Neural progenitor cell (in vitro differentiated cells): Measurements from ENCODE around the gene LUZP1. TPM values are rescaled to one million over a fixed set of nuclear protein-coding genes. Genes with fewer than 3 reads are reported as not detected.

Experiments
- DNase-seq: peaks from one replicate; pipeline ENCODE4 v3.0.0-alpha.2; 2016; ENCODE audit warnings: low spot score
- H2AFZ ChIP-seq: fragments of 200-600 bp; sonication (generic); replicated peaks from 2 replicates; pipeline ENCODE4 v1.6.1; 2016; ENCODE audit warnings: antibody characterized with exemption
- H3F3A ChIP-seq: fragments of 200-600 bp; sonication (generic); 2 replicates; pipeline ENCODE4 v1.6.1; 2016; ENCODE audit warnings: antibody characterized with exemption, low read depth
- H3K27ac ChIP-seq: fragments of 200-600 bp; sonication (generic); 2 replicates; pipeline ENCODE4 v1.5.1; 2016; ENCODE audit warnings: mild to moderate bottlenecking
- H3K27me3 ChIP-seq: fragments of 200-600 bp; sonication (generic); 2 replicates; pipeline ENCODE4 v1.6.1; 2016; ENCODE audit warnings: mild to moderate bottlenecking, moderate library complexity
- H3K36me3 ChIP-seq: fragments of 200-600 bp; sonication (generic); 2 replicates; pipeline ENCODE4 v1.5.1; 2016
- H3K4me1 ChIP-seq: fragments of 200-600 bp; sonication (generic); 2 replicates; pipeline ENCODE4 v1.6.1; 2016; ENCODE audit warnings: mixed run types
- H3K4me2 ChIP-seq: fragments of 200-600 bp; sonication (generic); 2 replicates; pipeline ENCODE4 v1.6.1; 2016
- H3K4me3 ChIP-seq: fragments of 200-600 bp; sonication (generic); 2 replicates; pipeline ENCODE4 v1.5.1; 2016
- H3K79me2 ChIP-seq: fragments of 200-600 bp; sonication (generic); 2 replicates; pipeline ENCODE4 v1.6.1; 2016; ENCODE audit warnings: low read depth
- H3K9ac ChIP-seq: fragments of 200-600 bp; sonication (generic); 2 replicates; pipeline ENCODE4 v1.6.1; 2016
- H3K9me3 ChIP-seq: fragments of 200-600 bp; sonication (generic); 2 replicates; pipeline ENCODE4 v1.5.1; 2016; ENCODE audit warnings: low read depth
- H4K20me1 ChIP-seq: fragments of 200-600 bp; sonication (generic); 2 replicates; pipeline ENCODE4 v1.6.1; 2016; ENCODE audit warnings: low read depth
- H3K27ac Mint-ChIP-seq: 3 replicates; pipeline ENCODE4 v1.8.0; 2021; ENCODE audit warnings: mixed read lengths
- H3K27me3 Mint-ChIP-seq: 2 replicates; pipeline ENCODE4 v1.8.0; 2022; ENCODE audit warnings: low read depth, mild to moderate bottlenecking, inconsistent platforms, moderate library complexity, mixed read lengths; ENCODE audit not compliant: insufficient read depth
- H3K36me3 Mint-ChIP-seq: 3 replicates; pipeline ENCODE4 v1.8.0; 2021; ENCODE audit warnings: mixed read lengths
- H3K4me1 Mint-ChIP-seq: 3 replicates; pipeline ENCODE4 v1.8.0; 2021; ENCODE audit warnings: mixed read lengths
- H3K4me3 Mint-ChIP-seq: 3 replicates; pipeline ENCODE4 v1.8.0; 2021; ENCODE audit warnings: mild to moderate bottlenecking, moderate library complexity, mixed read lengths
- H3K9me3 Mint-ChIP-seq: 3 replicates; pipeline ENCODE4 v1.8.0; 2020; ENCODE audit warnings: mixed read lengths
- CTCF ChIP-seq: fragments of 200-600 bp; sonication (generic); IDR thresholded peaks from 2 replicates; pipeline ENCODE4 v1.5.1; 2017; ENCODE audit warnings: antibody characterized with exemption, mild to moderate bottlenecking
- EZH2 ChIP-seq: fragments of 200-600 bp; sonication (generic); IDR thresholded peaks from 2 replicates; pipeline ENCODE4 v1.6.1; 2017; ENCODE audit warnings: antibody characterized with exemption, mild to moderate bottlenecking, moderate library complexity
- EZH2phosphoT487 ChIP-seq: fragments of 200-600 bp; sonication (generic); IDR thresholded peaks from 2 replicates; pipeline ENCODE4 v1.6.1; 2017; ENCODE audit warnings: antibody characterized with exemption
- microRNA-seq: library from miRNA; unstranded; fragments of <30 nt; microRNA quantifications from one replicate; pipeline ENCODE4, GENCODE V29; 2016
- small RNA-seq: library from RNA; depleted of rRNA; stranded (forward); fragments of <200 nt; gene quantifications from one replicate; pipeline ENCODE3, GENCODE V24; 2015
- total RNA-seq: library from RNA; depleted of rRNA; stranded (reverse); fragments of >200 nt; gene quantifications from 2 replicates; pipeline ENCODE4 v1.2.3, GENCODE V29; 2015; ENCODE audit warnings: low replicate concordance

LUZP1 gene
- total RNA-seq, 1 donor from 2014 or later = 39.1 TPM

DNA sequence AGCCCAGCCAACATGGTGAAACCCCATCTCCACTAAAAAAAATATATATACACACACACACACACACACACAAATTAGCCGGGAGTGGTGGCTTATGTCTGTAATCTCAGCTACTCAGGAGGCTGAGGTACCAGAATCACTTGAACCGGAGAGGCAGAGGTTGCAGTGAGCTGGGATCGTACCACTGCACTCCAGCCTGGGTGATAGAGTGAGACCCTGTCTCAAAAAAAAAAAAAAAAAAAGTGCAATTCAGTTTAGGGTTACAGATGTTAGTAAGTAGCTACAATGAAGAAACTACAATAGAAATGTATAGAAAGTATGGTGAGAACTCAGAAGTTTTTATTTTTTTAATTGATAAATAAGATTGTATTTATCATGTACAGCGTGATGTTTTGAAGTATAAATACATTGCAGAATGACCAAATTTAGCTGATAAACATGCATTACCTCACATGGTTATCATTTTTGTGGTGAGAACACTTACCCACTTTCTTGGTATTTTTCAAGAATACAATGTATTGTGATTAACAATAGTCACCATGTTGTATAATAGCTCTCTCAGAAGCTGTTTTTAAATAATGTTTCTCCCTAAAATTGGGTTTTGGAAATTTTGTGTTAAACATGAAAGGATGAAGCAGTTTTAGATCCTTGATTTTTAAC is 131.4 kb downstream of the LUZP1 start:
- peaks cover 8% of the 10 kb centered on the region for H3K36me3 ChIP-seq
- no peak for TF ChIP-seq EZH2phosphoT487
- Mint-ChIP-seq H3K4me1 (peaks cover 14% of the 10 kb centered on the region), H3K27me3 (no peaks in the 10 kb centered on the region), H3K4me3 (no peak overlapping the region), H3K9me3 (no peaks in the 10 kb centered on the region), H3K27ac (no peak overlapping the region), H3K36me3 (peaks cover 33% of the 10 kb centered on the region)
- DNase-seq = no peak
- H3K4me1 ChIP-seq = peaks cover 37% of the 10 kb centered on the region
- H3F3A ChIP-seq = peaks cover 25% of the 10 kb centered on the region
- no peak overlapping the region for H3K4me3 ChIP-seq
- no peak overlapping the region for H3K9ac ChIP-seq
- no peaks in the 10 kb centered on the region for H3K27me3 ChIP-seq
- no peak overlapping the region for H3K4me2 ChIP-seq
- peaks cover 99% of the 10 kb centered on the region for H4K20me1 ChIP-seq
- H3K79me2 ChIP-seq = peaks cover 100% of the 10 kb centered on the region
- H2AFZ ChIP-seq = no peak overlapping the region
- H3K27ac ChIP-seq = no peak overlapping the region
- H3K9me3 ChIP-seq = no peaks in the 10 kb centered on the region

DNA sequence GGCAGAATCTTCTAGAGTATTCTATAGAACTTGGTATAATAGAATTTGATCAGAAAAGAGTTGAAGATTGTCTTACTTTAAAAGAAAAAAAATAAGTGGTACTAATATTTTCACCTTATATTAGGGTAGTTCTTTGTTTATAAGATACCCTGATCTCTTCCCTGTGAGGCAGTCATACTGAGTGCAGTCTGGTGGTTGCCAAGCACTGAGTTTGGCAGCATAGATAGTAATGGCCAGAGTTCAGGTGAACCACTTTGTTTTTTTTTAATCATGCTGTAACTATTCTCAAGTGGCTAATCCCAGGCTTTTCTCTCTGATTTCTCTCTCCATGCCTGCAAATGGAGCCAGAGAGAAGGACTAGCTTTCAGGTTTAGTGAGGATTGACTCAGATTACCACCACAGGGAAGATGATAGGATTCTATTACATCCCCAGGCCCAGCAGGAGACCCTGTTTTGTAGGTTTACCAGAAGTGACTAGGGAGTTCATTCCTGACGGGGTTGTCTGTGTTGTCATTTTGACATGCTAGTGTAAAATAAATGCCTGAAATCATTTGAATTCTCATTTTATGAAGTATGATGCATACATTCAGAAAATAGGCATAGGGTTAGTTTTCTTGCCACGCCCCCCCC is 132.7 kb downstream of the LUZP1 start:
- TF ChIP-seq EZH2phosphoT487 (no peak), CTCF (no peak), EZH2 (no peak)
- no peak overlapping the region for H3K9ac ChIP-seq
- no peaks in the 10 kb centered on the region for H3K27me3 ChIP-seq
- no peaks in the 10 kb centered on the region for H3K9me3 ChIP-seq
- H3F3A ChIP-seq = peaks cover 25% of the 10 kb centered on the region
- Mint-ChIP-seq H3K36me3 (peaks cover 35% of the 10 kb centered on the region), H3K4me3 (no peak overlapping the region), H3K27me3 (no peaks in the 10 kb centered on the region), H3K27ac (no peak overlapping the region), H3K4me1 (peaks cover 14% of the 10 kb centered on the region), H3K9me3 (no peaks in the 10 kb centered on the region)
- peak; percentile 69 for DNase-seq
- peak overlapping the region; percentile 16 for H3K27ac ChIP-seq
- H2AFZ ChIP-seq = no peak overlapping the region
- H3K4me2 ChIP-seq = peak overlapping the region; percentile 49
- peaks cover 43% of the 10 kb centered on the region for H3K4me1 ChIP-seq
- H3K4me3 ChIP-seq = no peak overlapping the region
- H4K20me1 ChIP-seq = peaks cover 100% of the 10 kb centered on the region
- peaks cover 8% of the 10 kb centered on the region for H3K36me3 ChIP-seq
- H3K79me2 ChIP-seq = peaks cover 100% of the 10 kb centered on the region

Small RNAs within 50 kb of the gene (microRNA-seq; reads per million reads assigned to microRNA genes)
- gene MIR3115 (1.6 reads per million), gene MIR4419A (not detected)

Small RNAs within 50 kb of the gene (small RNA-seq; reads per million reads assigned to genes)
- not detected for gene MIR3115
- gene MIR4419A = not detected
- not detected for gene RNU6-135P
- not detected for gene RNU6-514P

Other genes with a start within 250 kb of the LUZP1 start
- 0.12 TPM in 1 of 2 replicates, not detected in the other for gene LACTBL1, start 196.0 kb downstream of the LUZP1 start, total RNA-seq
- gene TEX46, start 153.0 kb downstream of the LUZP1 start, total RNA-seq = not detected in 2 replicates
- gene KDM1A, start 149.4 kb downstream of the LUZP1 start, total RNA-seq = 329 and 332 TPM in 2 replicates
- 1.1 and 2.0 TPM in 2 replicates for gene HTR1D, start 48.6 kb upstream of the LUZP1 start, total RNA-seq
- 231 and 317 TPM in 2 replicates for gene HNRNPR, start 175.4 kb upstream of the LUZP1 start, total RNA-seq
- gene ZNF436, start 201.0 kb upstream of the LUZP1 start, total RNA-seq = 10.4 and 15.4 TPM in 2 replicates